Lung (tissue), 12 donors: ENCODE results near the gene ZNRF2. TPM values are rescaled to one million over a fixed set of nuclear protein-coding genes. Genes with fewer than 3 reads are reported as not detected.
"Not testable (repeated sequence)": the region's sequence is repeated elsewhere in the genome, so short reads cannot be mapped to it uniquely, and the experiment has no call there.

ENCODE experiments used
- ATAC-seq: fragments of 200-7000 bp; cut with Tn5 transposase; one replicate; pipeline ENCODE4 v1.9.1; 2020; ENCODE audit warnings: moderate number of reproducible peaks; ENCODE audit not compliant: insufficient read depth, low FRiP score
- DNase-seq, 3 donors: peaks; one replicate each; pipeline ENCODE4 v3.0.0-alpha.2; 2013 to 2017
- H3K27ac ChIP-seq, 2 donors: one replicate each; pipeline ENCODE4 v1.5.1; 2013; ENCODE audit warnings: mild to moderate bottlenecking in 2 of 2, moderate library complexity in 2 of 2, control low read depth in 1 of 2, inconsistent platforms in 1 of 2, low read depth in 1 of 2, low read length in 1 of 2
- H3K27me3 ChIP-seq, 3 donors: one replicate each; pipeline ENCODE4 v1.5.1; 2013; ENCODE audit warnings: low read length in 2 of 3; ENCODE audit not compliant: control insufficient read depth in 3 of 3, insufficient read depth in 3 of 3
- H3K36me3 ChIP-seq, 4 donors: one replicate each; pipeline ENCODE4 v1.5.1; 2013; ENCODE audit warnings: low read length in 4 of 4, mild to moderate bottlenecking in 1 of 4, moderate library complexity in 1 of 4; ENCODE audit not compliant: control insufficient read depth in 4 of 4, insufficient read depth in 4 of 4
- H3K4me1 ChIP-seq, 5 donors: one replicate each; pipeline ENCODE4 v1.5.1; 2013; ENCODE audit warnings: low read length in 5 of 5, mild to moderate bottlenecking in 2 of 5, moderate library complexity in 1 of 5; ENCODE audit not compliant: control insufficient read depth in 5 of 5, insufficient read depth in 5 of 5
- H3K4me3 ChIP-seq: one replicate; pipeline ENCODE4 v1.5.1; 2013; ENCODE audit warnings: mild to moderate bottlenecking, control low read depth, moderate library complexity
- H3K9ac ChIP-seq, 2 donors: one replicate each; pipeline ENCODE4 v1.5.1; 2013; ENCODE audit warnings: low read length in 2 of 2, control low read depth in 1 of 2; ENCODE audit not compliant: insufficient read depth in 1 of 2
- H3K9me3 ChIP-seq, 4 donors: one replicate each; pipeline ENCODE4 v1.5.1; 2013; ENCODE audit warnings: low read length in 3 of 4, mild to moderate bottlenecking in 1 of 4, moderate library complexity in 1 of 4; ENCODE audit not compliant: control insufficient read depth in 4 of 4, insufficient read depth in 3 of 4
- CTCF ChIP-seq: IDR thresholded peaks from 2 replicates; pipeline ENCODE4 v1.5.1; 2012; ENCODE audit warnings: mild to moderate bottlenecking; ENCODE audit errors: control extremely low read depth, extremely low read depth
- WGBS, 2 donors: extraction: QIAGEN DNeasy Blood & Tissue Kit; methylation state at CpG; one replicate each; pipeline ENCODE4 v1.1.7; 2013; 5-methylcytosine and 5-hydroxymethylcytosine counted together
- polyA plus RNA-seq, 2 donors: library from polyadenylated mRNA; stranded (reverse); fragments of 200-250 nt; gene quantifications; one replicate each; pipeline ENCODE4 v1.2.1, GENCODE V29; 2013
- total RNA-seq, 2 donors: library from RNA; depleted of rRNA in 1 of 2; stranded (reverse); fragments of >200 nt in 1 of 2; gene quantifications; one replicate each; pipeline ENCODE4 v1.2.1, GENCODE V29; 2014 to 2021
- donor health status: control.
- donor health status: control.
- donor health status: Bipolar disorder and iron deficiency.
- donor health status: healthy.
- donor health status: DM: yes; HTN: yes; CAD: no.

Gene ZNRF2
- total and polyA plus RNA-seq, 4 donors: 5.9 to 27.6 (median 15.4) TPM

GRCh38 chr7:30264052-30264451 lies 20.3 kb upstream of the ZNRF2 start:
- 78 to 89% methylated on average over 4 of the region's 4 CpGs for WGBS, 2 donors

GRCh38 chr7:30265189-30265588 lies 19.2 kb upstream of the ZNRF2 start:
- ATAC-seq, H3K27ac ChIP-seq, H3K4me3 ChIP-seq, H3K9ac ChIP-seq, H3K9me3 ChIP-seq, H3K36me3 ChIP-seq, DNase-seq, H3K27me3 ChIP-seq: not testable (repeated sequence)
- 99% methylated on average over 4 of the region's 4 CpGs for WGBS, 2 donors
- peaks cover 0 to 18% (median 3%) of the 10 kb centered on the region in 5 donors for H3K4me1 ChIP-seq

More at GRCh38 chr7:30264052-30264451, 20.3 kb upstream of the ZNRF2 start:
- ATAC-seq (no peak), DNase-seq (no peak)
- no peak for TF ChIP-seq CTCF
- Histone ChIP-seq H3K4me3 (no peak overlapping the region), H3K4me1 (peaks cover 0 to 9% (median 0%) of the 10 kb centered on the region in 5 donors), H3K9ac (no peak overlapping the region), H3K27me3 (no peaks in the 10 kb centered on the region), H3K27ac (no peak overlapping the region), H3K9me3 (no peaks in the 10 kb centered on the region), H3K36me3 (no peaks in the 10 kb centered on the region)

- DNase-seq (no peak), ATAC-seq (no peak)
- Histone ChIP-seq H3K9me3 (peaks cover 0 to 2% (median 0%) of the 10 kb centered on the region in 4 donors), H3K27me3 (no peaks in the 10 kb centered on the region), H3K9ac (no peak overlapping the region), H3K4me3 (no peak overlapping the region), H3K36me3 (no peaks in the 10 kb centered on the region), H3K27ac (no peak overlapping the region), H3K4me1 (peaks cover 0 to 19% (median 3%) of the 10 kb centered on the region in 5 donors)
- no peak for TF ChIP-seq CTCF
- WGBS, 2 donors: 71 to 85% methylated on average over 1 of the region's 1 CpG
Observed at GRCh38 chr7:30266686-30267085, 17.7 kb upstream of the ZNRF2 start.

- no peak for ATAC-seq
- DNase-seq: peak in 2 of 3 donors; percentile 48 to 65
- Histone ChIP-seq H3K4me1 (peaks cover 0 to 18% (median 4%) of the 10 kb centered on the region in 5 donors), H3K27ac (no peak overlapping the region), H3K4me3 (no peak overlapping the region), H3K9me3 (peaks cover 0 to 2% (median 0%) of the 10 kb centered on the region in 4 donors), H3K27me3 (no peaks in the 10 kb centered on the region), H3K36me3 (no peaks in the 10 kb centered on the region), H3K9ac (no peak overlapping the region)
- WGBS, 2 donors: 82 to 89% methylated on average over 6 of the region's 6 CpGs
- no peak for TF ChIP-seq CTCF
Observed at GRCh38 chr7:30268586-30268985, 15.8 kb upstream of the ZNRF2 start.
